ENCODE results near the gene MRPL45.

MRPL45 gene

GRCh38 chr17:38325221-38325851 lies 28.4 kb downstream of the MRPL45 start:
- no peak for DNase-seq

GRCh38 chr17:38326996-38327792 lies 30.2 kb downstream of the MRPL45 start:
- DNase-seq: no peak

DNA sequence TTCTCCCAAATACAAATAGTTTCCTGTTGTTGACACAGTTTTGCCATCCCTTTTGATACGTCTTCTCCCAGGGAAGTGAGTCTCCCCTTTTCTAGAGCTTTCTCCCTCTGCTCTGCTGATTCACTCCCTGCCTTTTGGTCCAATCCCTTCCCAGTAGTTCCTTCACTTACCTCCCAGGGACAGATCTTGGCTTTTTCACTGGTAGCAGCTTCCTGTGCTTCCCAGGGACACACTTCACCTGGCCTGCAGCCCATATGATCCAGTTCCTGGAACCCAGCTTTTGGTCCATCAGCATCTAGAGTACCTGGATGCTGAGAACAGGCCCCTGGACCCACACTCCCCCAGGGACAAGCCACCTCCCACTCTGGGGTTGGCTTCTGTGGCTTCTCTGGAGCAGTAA lies 31.0 kb downstream of the MRPL45 start:
- DNase-seq: no peak

DNA sequence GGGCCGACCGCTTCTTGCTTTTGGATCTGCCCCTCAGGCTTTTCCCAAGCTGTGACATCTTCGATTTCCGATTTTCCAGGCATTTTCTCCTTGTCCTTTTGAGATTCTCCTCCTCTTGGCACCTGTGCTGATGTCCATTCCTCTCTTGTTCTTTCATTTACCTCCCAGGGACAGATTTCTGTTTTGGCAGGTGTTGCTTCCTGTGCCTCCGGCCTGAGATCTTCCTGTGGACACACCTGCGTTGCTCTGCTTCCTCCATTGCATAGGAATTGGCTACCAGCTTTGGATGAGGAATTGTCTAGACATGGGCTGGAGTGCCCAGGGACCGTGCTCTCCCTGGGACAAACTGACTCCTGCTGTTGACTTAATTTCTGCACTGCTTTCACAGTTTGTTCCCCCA lies 31.7 kb downstream of the MRPL45 start:
- no peak for DNase-seq

GRCh38 chr17:38329284-38329683 lies 32.3 kb downstream of the MRPL45 start:
- DNase-seq: no peak

DNA sequence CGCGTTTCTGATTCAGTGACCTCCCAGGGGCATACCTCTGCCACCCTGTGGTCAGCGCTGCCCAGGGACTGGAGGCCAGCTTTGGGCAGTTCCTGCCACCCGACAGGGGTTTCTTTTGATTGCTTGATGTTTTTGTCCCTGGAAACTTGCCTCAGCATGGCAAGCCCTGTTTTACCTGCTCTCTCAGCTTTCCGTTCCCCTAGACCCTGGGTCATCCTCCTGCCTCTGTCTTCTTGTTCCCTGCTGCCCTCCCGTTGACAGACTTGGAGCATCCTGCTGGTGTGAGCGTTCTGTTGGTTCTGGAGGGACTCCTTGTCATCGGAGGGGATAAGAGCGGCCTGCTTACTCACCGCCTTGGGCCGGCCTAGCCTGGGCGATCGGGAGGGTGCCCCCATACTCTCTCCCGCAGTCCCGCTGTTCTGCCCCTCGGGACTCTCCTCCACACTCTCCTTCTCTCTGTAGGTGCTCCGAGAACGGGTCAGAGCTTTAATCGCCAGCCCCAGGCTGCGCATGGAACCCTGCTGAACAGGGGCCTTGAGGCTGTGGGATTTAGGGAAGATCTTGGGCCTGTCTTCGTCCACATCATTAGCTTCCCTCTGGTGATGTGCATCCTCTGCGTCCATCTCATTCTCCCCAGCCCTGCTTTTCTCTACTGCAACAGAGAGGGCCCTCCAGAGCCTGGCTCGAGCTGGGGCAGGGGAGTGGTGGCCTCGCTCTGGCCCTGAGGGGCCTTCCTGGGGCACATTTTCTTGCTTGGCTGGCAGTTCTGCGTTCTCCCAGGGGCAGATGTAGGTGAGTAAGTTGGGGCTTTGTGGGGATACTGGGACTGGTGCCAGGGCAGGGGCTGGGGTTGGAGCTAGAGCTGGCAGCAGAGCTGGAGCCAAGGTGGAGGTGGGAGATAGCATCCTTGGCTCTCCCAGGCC lies 33.1 kb downstream of the MRPL45 start:
- DNase-seq: no peak

DNA sequence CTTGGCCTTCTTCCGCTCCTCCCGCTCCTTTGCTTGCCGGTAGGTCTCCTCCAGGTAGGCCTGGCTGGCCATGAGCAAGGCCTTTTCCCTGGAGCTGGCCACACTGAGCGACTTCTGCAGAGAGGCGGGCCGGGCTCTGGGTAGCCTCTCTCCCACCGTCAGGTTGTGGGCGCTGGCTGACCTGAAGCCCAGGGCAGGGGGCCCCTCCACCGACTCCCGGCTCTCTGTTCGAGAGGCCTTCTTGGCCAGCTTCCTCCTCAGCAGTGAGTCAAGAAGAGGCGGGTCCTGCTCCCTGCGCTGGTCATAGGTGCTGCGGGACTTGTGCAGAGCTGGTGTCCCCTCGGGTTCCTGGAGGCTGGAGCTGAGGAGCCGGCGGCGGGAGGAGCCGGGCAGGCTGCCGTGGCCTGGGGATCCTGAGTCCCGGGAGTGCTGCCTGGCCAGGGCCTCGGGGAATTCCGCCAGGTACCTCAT lies 34.0 kb downstream of the MRPL45 start:
- DNase-seq: no peak

- DNase-seq: no peak
These were observed 35.8 kb downstream of the MRPL45 start for GRCh38 chr17:38332735-38333134.

- DNase-seq: peak; percentile 10
These were observed 36.8 kb downstream of the MRPL45 start for GRCh38 chr17:38333635-38334295.

DNA sequence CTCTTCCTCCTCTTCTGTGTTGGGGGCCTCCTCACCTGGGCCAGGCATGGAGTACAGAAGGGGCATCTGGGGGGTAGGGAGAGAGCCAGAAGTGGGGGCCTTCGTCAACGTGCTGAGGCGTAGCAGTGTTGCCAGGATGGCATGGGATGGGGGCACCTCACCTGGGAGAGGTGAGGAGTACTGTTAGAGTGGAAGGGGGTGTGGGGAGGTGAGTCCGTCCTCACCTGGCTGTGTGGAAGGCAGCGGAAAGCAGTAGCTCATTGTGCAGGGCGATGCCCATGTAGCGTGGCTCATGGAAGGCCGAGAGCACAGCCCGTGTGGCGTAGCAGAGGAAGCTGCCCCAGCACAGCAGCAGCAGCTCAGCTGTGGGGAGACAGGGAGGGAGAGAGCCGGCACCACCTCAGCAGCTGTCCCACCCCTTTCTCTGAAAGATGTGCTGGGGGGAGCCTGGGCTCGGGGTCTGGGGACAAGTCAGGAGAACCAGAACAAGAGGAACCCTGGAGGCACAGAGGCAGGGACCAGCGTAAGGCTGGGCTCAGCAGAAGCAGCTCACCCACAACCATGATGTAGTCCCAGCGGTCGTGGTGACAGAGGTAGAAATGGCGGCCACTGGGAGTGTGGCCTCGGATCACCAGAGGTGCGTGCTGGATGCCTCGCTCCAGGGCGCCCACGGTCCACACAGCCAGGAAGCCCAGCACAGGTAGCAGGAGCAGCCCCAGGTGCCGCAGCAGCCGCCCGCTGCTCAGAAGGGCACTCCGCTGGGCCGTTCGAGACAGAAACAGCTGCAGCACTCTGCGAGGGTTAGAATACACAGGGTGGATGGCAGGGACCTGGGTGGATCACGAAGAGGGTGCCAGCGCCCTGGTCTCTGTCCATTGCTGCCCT lies 37.8 kb downstream of the MRPL45 start:
- DNase-seq: no peak

GRCh38 chr17:38336838-38337237 lies 39.9 kb downstream of the MRPL45 start:
- no peak for DNase-seq

DNA sequence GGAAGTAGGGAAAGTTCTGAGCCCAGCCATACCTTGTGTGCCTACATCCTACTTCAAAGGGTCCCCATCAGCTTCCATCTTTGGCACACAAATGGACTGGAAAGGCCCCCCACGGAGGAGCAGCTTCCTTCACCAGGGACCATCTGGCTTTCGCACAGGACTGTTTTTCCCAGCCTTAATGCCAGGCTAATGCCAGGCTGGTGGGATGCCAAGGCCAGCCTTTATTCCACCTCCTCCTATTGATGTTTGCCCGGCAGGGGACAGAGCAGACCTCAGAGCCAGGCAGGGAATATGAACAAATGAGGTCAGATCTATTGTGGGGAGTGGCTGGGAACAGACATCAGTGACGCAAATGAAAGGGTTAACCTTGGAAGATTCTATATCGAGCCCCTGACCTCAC lies 41.1 kb downstream of the MRPL45 start:
- no peak for DNase-seq

- DNase-seq: no peak
These were observed 41.6 kb downstream of the MRPL45 start for GRCh38 chr17:38338535-38338934.

- DNase-seq: no peak
These were observed 42.9 kb downstream of the MRPL45 start for GRCh38 chr17:38339891-38340290.

DNA sequence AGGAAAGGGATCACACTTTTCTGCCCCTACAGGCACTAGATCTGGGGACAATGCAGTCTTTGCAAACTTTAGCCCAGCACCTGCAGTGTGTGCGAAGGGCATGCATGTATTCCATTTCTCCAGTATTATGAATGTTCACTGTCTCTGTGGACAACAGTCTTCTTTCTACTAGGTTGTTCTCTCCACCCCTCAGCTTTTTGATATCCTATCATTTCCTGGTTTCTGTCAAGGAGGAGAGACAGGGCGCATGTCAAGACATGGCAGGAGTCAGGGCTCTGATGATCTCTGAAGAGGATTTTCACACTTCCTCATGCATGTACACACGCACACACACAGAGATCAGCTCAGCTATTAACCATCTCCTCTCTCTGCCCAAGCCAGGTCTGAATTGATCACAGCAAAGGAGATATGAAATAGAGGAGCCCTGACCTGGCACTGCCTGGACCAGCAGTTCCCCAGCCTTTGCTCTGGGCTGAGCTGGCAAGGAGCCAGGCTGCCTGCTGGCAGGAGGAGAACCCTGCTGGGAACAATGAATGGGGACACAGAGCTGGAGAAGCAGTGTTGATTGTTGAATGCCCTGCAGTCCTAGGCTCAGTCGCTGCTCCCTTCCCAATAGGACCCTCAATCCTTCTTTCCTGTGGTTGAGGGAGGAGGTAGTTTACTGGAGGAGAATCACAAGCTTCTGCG lies 44.2 kb downstream of the MRPL45 start:
- DNase-seq: no peak

GRCh38 chr17:38342886-38343607 lies 46.1 kb downstream of the MRPL45 start:
- DNase-seq: no peak

DNA sequence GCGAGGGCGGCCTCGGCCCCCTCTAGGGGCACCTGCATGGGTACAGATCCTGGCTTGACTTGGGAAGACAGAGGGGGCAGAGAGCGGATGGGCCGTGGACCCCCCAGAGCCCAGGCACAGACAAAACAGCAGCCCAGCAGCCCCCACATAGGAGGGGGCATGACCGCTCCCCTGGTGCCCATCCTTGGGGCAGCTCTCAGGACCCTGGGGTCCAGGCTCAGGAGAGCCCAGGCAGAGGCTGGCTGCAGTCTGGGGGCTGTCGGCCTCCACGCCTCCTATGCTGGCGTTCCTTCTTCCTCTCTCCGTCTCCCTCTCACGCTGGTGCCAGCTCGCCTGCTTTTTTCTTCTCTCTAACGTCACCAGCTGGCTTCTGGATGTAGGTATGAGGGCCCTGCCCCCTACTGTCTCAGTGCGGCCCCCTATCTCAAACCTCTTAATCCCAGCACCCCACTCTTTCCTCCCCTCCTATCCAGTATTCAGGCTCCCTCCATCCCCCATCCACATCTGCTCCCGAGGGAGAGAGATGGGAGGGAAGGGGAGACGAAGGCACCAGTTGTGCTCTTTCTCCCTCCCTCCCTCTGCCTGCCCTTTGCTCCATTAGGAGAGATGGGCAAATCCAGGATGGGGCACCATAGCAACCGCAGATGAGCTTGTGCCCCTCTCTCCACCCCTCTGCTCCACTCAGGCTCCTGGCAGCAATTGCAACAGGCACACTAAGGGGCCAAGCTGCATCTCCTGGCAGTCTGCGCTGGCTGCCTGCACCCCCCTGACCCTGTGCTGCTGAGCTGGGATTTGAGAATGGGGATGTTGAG lies 46.8 kb downstream of the MRPL45 start, which contains the start of gene GPR179:
TSS of gene GPR179 (minus strand) at position 349 of the 812 bp plus-strand sequence. CDS start at position 182, 167 bp downstream.
- DNase-seq: no peak

- DNase-seq: no peak
These were observed 47.4 kb downstream of the MRPL45 start for GRCh38 chr17:38344420-38344745.

GRCh38 chr17:38345743-38346142 lies 48.8 kb downstream of the MRPL45 start:
- DNase-seq: no peak
